ENCODE results near the gene TMTC2.

Gene TMTC2

DNA sequence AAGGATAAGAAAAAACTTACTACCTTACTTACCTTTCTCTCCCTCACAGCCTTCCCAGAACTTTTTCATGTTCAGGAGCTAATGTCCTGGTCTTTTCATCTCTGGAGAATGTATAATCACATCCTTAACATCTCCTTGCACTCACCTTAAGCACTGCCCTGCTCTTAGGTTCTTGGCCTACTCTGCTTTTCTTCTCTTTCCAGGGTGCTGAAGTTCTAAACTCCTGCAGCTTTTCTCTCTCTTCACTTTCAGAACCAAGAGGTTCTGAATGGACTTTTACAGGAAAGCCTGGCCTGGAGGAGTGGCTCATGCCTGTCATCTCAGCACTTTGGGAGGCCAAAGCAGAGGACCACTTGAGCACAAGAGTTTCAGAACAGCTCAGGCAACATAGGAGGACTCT, 101.9 kb downstream of the TMTC2 start:
- no peak for DNase-seq (ENCODE audit: extremely low spot score)
- ChIA-PET POLR2A (no interaction called here), CTCF (interaction anchor here (2.3 kb wide), 1 partner anchor 18 kb away, joined by 7 read pairs; no protein-coding TSS in a partner anchor)
- no peak for TF ChIP-seq CTCF (IDR thresholded peaks at IDR 0.05; ENCODE audit: control extremely low read depth, extremely low read depth, low read depth, missing control alignments)

- ChIA-PET CTCF (interaction anchor here (1.2 to 2.3 kb wide), 2 partner anchors 10 to 16 kb away, joined by 3 to 7 read pairs; no protein-coding TSS in a partner anchor), POLR2A (no interaction called here)
- no peak for DNase-seq (ENCODE audit: extremely low spot score)
- no peak for TF ChIP-seq CTCF (IDR thresholded peaks at IDR 0.05; ENCODE audit: control extremely low read depth, extremely low read depth, low read depth, missing control alignments)
Measured at GRCh38 chr12:82789674-82790073, 103.0 kb downstream of the TMTC2 start.

DNA sequence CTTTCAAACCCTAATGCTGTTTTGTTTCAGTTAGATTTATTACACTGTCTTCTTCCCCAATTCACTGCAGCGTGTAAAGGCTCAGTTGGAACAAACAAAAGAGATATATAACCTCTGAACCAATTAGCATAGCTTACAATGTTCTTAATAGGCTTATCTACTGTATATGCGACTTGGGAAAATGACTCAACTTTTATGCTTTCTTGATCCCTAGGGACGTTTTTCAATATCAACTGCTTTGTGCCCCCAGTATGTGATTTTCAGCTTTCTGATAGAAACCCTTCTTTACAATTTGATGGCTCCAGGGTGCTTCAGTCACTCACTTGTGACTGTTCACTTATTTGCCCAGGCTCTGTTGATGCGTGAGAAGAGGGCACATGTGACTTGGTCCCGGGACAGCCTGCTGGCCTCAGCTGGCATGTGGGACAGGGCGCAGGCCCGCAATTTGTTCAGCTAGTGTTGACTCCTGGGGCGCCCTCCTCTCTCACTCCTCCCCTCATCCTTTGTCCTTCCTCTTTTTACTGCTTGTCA, 107.1 kb downstream of the TMTC2 start:
- ChIA-PET POLR2A (no interaction called here), CTCF (interaction anchor here (1.1 to 1.8 kb wide), 3 partner anchors 9 to 109 kb away, joined by 3 to 6 read pairs (median 4); no protein-coding TSS in a partner anchor)
- no peak for TF ChIP-seq CTCF (IDR thresholded peaks at IDR 0.05; ENCODE audit: control extremely low read depth, extremely low read depth, low read depth, missing control alignments)
- no peak for DNase-seq (ENCODE audit: extremely low spot score)

- no peak for TF ChIP-seq CTCF (IDR thresholded peaks at IDR 0.05; ENCODE audit: control extremely low read depth, extremely low read depth, low read depth, missing control alignments)
- no peak for DNase-seq (ENCODE audit: extremely low spot score)
- ChIA-PET POLR2A (no interaction called here), CTCF (interaction anchor here (1.0 kb wide), 1 partner anchor 28 kb away, joined by 3 read pairs; no protein-coding TSS in a partner anchor)
Measured at GRCh38 chr12:82797480-82797879, 110.8 kb downstream of the TMTC2 start.

DNA sequence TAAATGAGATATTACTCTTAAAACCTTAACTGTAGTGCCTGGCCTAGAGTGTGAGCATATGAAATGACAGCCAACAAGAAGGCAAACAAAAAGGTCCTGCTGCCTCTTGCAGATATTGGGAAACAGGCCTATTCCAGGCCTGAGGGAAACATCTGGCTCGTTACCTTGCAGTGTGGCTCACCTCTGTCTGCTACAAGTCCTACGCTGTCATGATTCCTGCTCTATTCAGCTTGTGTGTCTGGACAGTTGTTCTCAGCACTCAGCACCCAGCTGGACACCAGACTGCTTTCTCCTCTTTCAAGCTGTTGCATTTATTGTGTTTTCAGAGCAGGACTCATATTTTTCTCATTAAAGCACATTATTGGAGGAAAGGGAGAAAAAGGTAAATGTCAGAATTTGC, 113.5 kb downstream of the TMTC2 start:
- TF ChIP-seq CTCF (IDR thresholded peaks at IDR 0.05; ENCODE audit: control extremely low read depth, extremely low read depth, low read depth, missing control alignments) = no peak
- ChIA-PET CTCF (interaction anchor here (1.1 kb wide), 1 partner anchor 8 kb away, joined by 3 read pairs; no protein-coding TSS in a partner anchor), POLR2A (no interaction called here)
- DNase-seq (ENCODE audit: extremely low spot score) = no peak

GRCh38 chr12:82801951-82802610, 115.4 kb downstream of the TMTC2 start:
- no peak for DNase-seq (ENCODE audit: extremely low spot score)
- ChIA-PET CTCF (no interaction called here), POLR2A (no interaction called here)
- no peak for TF ChIP-seq CTCF (IDR thresholded peaks at IDR 0.05; ENCODE audit: control extremely low read depth, extremely low read depth, low read depth, missing control alignments)

All from GM10248 (cell line).